ENCODE results near the gene ZSCAN20. TPM values are rescaled to one million over a fixed set of nuclear protein-coding genes. Genes with fewer than 3 reads are reported as not detected.

ZSCAN20 gene
- total RNA-seq, 1 donor from 2014 or later = 7.3 TPM

DNA sequence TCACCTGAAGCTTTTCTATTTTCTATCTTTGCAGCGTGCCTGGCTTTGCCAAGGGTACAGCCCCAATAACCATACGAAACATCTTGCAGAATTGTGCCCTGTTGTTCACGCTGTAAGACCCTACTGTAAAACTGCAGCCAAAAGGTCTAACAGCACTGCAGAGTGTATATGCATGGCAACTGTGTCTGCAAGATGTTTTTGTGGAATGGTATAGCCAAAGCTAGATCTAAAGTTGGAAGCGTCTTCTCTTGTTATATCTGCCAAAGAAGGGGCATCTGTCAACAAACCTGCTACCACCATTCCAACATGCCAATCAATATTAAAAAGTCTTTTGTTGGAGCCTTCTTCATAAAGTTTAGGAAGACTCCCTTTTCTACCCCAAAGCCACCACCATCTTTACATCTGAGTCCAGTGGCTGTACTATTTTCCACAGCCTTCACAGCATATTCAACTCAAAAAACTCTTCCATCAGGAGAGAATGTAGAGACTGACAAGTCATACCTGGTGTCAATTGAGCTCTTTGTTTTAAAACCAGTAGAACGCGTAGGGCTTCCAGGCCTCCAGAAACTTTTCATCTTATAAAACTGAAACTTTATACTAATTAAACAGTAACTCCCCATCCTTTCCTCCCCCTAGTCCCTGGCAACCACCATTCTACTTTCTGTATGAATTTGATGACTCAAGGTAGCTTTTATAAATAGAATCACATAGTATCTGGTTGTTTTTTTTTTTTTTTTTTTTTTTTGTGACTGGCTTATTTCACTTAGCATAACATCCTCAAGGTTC, 40.0 kb downstream of the ZSCAN20 start:
- H3K4me3 Mint-ChIP-seq (ENCODE audit: unreplicated experiment) = no peak overlapping the region
- H3K27me3 Mint-ChIP-seq (ENCODE audit: unreplicated experiment) = peaks cover 2% of the 10 kb centered on the region
- TF ChIP-seq, protein P1, sequence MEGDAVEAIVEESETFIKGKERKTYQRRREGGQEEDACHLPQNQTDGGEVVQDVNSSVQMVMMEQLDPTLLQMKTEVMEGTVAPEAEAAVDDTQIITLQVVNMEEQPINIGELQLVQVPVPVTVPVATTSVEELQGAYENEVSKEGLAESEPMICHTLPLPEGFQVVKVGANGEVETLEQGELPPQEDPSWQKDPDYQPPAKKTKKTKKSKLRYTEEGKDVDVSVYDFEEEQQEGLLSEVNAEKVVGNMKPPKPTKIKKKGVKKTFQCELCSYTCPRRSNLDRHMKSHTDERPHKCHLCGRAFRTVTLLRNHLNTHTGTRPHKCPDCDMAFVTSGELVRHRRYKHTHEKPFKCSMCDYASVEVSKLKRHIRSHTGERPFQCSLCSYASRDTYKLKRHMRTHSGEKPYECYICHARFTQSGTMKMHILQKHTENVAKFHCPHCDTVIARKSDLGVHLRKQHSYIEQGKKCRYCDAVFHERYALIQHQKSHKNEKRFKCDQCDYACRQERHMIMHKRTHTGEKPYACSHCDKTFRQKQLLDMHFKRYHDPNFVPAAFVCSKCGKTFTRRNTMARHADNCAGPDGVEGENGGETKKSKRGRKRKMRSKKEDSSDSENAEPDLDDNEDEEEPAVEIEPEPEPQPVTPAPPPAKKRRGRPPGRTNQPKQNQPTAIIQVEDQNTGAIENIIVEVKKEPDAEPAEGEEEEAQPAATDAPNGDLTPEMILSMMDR (IDR thresholded peaks at IDR 0.05; ENCODE audit: unreplicated experiment) = no peak
- H3K9me3 Mint-ChIP-seq (ENCODE audit: unreplicated experiment) = peaks cover 3% of the 10 kb centered on the region
- DNase-seq (ENCODE audit: low spot score) = no peak
- H3K27ac Mint-ChIP-seq (ENCODE audit: unreplicated experiment) = no peak overlapping the region
- H3K36me3 Mint-ChIP-seq (ENCODE audit: low read depth, unreplicated experiment) = peaks cover 5% of the 10 kb centered on the region
- no peaks in the 10 kb centered on the region for H3K4me1 Mint-ChIP-seq (ENCODE audit: unreplicated experiment)

DNA sequence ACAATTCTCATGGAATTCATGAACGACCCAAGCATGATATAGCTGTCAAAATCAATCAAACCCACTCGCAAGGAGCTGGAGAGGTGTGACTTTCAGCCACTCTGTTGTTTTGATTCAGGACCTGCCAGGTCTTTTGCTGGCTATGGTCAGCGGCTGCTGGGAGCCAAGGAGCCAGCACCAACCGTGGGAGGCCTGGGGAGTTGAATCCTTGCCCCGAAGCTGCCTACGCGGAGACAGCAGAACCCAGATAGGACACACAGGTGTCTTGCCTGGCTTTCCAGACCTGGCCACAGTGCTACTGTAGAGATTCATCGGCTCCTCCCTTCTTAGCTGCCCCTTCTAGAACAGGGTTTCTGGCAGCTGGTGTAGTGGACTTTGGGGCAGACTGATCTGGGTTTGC, 42.7 kb downstream of the ZSCAN20 start:
- Mint-ChIP-seq H3K27ac (ENCODE audit: unreplicated experiment) (no peak overlapping the region), H3K36me3 (ENCODE audit: low read depth, unreplicated experiment) (peaks cover 5% of the 10 kb centered on the region), H3K27me3 (ENCODE audit: unreplicated experiment) (peaks cover 4% of the 10 kb centered on the region), H3K4me1 (ENCODE audit: unreplicated experiment) (no peaks in the 10 kb centered on the region), H3K4me3 (ENCODE audit: unreplicated experiment) (no peak overlapping the region), H3K9me3 (ENCODE audit: unreplicated experiment) (no peaks in the 10 kb centered on the region)
- TF ChIP-seq, protein P1 (IDR thresholded peaks at IDR 0.05; ENCODE audit: unreplicated experiment) = no peak
- DNase-seq (ENCODE audit: low spot score) = no peak

DNA sequence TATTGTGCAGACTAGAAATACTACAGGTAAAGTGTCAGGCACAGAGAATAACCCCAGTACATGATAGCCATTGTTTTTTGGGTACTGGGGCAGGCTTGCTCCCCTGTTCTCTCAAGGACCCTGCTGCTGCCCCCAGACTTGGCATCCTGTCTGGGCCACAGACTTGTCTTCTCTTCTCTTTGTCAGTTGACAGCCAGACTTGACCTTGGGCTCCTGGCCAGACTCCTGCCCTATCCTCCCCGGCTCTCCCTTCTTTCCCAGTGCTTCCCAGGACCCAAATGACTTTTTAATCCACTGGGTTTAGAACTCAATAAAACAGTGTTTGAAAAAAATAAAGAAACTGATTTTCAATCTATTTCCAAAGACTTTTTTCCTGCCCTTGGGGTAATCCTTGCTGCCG, 43.2 kb downstream of the ZSCAN20 start:
- H3K27me3 Mint-ChIP-seq (ENCODE audit: unreplicated experiment) = peaks cover 4% of the 10 kb centered on the region
- TF ChIP-seq, protein P1 (IDR thresholded peaks at IDR 0.05; ENCODE audit: unreplicated experiment) = no peak
- H3K4me3 Mint-ChIP-seq (ENCODE audit: unreplicated experiment) = no peak overlapping the region
- H3K9me3 Mint-ChIP-seq (ENCODE audit: unreplicated experiment) = no peaks in the 10 kb centered on the region
- no peak overlapping the region for H3K27ac Mint-ChIP-seq (ENCODE audit: unreplicated experiment)
- DNase-seq (ENCODE audit: low spot score) = no peak
- H3K36me3 Mint-ChIP-seq (ENCODE audit: low read depth, unreplicated experiment) = peaks cover under 1% of the 10 kb centered on the region
- no peaks in the 10 kb centered on the region for H3K4me1 Mint-ChIP-seq (ENCODE audit: unreplicated experiment)

DNA sequence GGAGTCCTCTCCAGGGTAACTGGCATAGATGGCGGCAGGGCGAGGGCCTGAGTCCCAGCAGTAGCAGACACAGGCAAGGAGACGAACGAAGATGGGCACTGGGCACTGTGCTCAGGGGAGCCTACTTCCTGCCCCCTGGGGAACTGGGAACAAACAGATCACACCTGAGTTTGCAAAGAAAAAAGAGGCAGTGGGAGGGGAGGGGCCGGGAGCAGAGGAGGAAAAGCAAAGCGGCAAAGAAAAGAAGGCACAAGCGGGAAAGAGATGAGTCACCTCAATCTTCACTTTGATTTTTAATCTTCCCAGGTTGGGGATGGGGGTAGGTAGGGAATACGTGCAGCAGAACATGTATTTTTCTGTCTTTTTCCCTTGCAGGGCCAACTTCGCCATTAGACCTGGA, 44.0 kb downstream of the ZSCAN20 start:
- Mint-ChIP-seq H3K9me3 (ENCODE audit: unreplicated experiment) (no peaks in the 10 kb centered on the region), H3K4me3 (ENCODE audit: unreplicated experiment) (no peak overlapping the region), H3K4me1 (ENCODE audit: unreplicated experiment) (no peaks in the 10 kb centered on the region), H3K27ac (ENCODE audit: unreplicated experiment) (no peak overlapping the region), H3K36me3 (ENCODE audit: low read depth, unreplicated experiment) (no peaks in the 10 kb centered on the region), H3K27me3 (ENCODE audit: unreplicated experiment) (peaks cover 2% of the 10 kb centered on the region)
- DNase-seq (ENCODE audit: low spot score) = no peak
- TF ChIP-seq, protein P1 (IDR thresholded peaks at IDR 0.05; ENCODE audit: unreplicated experiment) = no peak

DNA sequence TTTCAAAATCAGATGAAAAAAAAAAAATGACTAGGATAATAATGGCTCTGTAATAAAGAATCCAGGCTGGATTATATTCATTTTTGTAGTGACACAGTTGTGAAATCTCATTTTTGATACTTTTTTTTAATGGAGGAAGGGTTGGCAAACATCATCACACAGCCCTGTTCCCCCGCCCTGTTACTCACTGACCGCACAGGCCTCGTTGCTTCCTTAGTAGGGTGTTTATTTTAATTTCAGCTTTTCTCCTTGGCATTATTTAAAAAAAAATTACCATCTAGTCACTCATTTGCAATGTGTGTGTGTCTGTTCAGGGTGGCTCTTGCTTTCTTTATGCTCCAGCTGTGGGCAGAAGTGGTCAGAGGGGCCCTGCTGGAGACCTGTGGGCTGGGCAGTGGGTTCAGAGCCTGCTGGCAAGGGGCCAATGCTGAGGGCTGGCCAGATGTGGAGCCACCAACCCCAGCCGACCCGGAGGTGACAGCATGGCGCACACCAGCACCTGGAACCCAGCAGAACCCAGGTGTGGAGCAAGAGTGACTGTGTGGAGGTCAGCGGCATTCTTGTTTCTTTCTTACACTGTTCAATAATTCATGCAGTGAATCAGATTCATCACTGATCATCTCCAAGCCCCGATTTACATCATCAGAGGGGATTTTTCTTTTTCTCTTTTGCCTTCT, 44.6 kb downstream of the ZSCAN20 start:
- H3K27me3 Mint-ChIP-seq (ENCODE audit: unreplicated experiment) = peaks cover 2% of the 10 kb centered on the region
- no peaks in the 10 kb centered on the region for H3K9me3 Mint-ChIP-seq (ENCODE audit: unreplicated experiment)
- no peak for DNase-seq (ENCODE audit: low spot score)
- no peak overlapping the region for H3K27ac Mint-ChIP-seq (ENCODE audit: unreplicated experiment)
- TF ChIP-seq, protein P1 (IDR thresholded peaks at IDR 0.05; ENCODE audit: unreplicated experiment) = no peak
- no peaks in the 10 kb centered on the region for H3K4me1 Mint-ChIP-seq (ENCODE audit: unreplicated experiment)
- no peak overlapping the region for H3K4me3 Mint-ChIP-seq (ENCODE audit: unreplicated experiment)
- no peaks in the 10 kb centered on the region for H3K36me3 Mint-ChIP-seq (ENCODE audit: low read depth, unreplicated experiment)
